MM.1S (cell line): ENCODE measurements around the gene ATP11B.

ENCODE experiments used
- DNase-seq: peaks from one replicate; pipeline ENCODE4 v3.0.0-alpha.2; 2015
- H2AFZ ChIP-seq: fragments of 300-600 bp; sonication (generic); 2 replicates; pipeline ENCODE4 v1.6.0; 2016; ENCODE audit warnings: antibody characterized with exemption, low read length
- H3F3A ChIP-seq: fragments of 300-600 bp; sonication (generic); 2 replicates; pipeline ENCODE4 v1.6.1; 2016; ENCODE audit warnings: mild to moderate bottlenecking, antibody characterized with exemption, low read length, moderate library complexity, mixed read lengths; ENCODE audit not compliant: insufficient read depth
- H3K27ac ChIP-seq: fragments of 300-600 bp; sonication (generic); 2 replicates; pipeline ENCODE4 v1.5.1; 2016; ENCODE audit warnings: mild to moderate bottlenecking, low read length
- H3K27me3 ChIP-seq: fragments of 300-600 bp; sonication (generic); replicated peaks from 2 replicates; pipeline ENCODE4 v1.6.0; 2016; ENCODE audit warnings: low read length; ENCODE audit not compliant: insufficient read depth
- H3K36me3 ChIP-seq: fragments of 300-600 bp; sonication (generic); replicated peaks from 2 replicates; pipeline ENCODE4 v1.6.1; 2016; ENCODE audit warnings: mild to moderate bottlenecking, low read length, mixed read lengths; ENCODE audit not compliant: insufficient read depth
- H3K4me1 ChIP-seq: fragments of 300-600 bp; sonication (generic); 2 replicates; pipeline ENCODE4 v1.6.1; 2016; ENCODE audit warnings: low read length, mixed read lengths
- H3K4me2 ChIP-seq: fragments of 300-600 bp; sonication (generic); 2 replicates; pipeline ENCODE4 v1.6.0; 2016; ENCODE audit warnings: low read depth, low read length
- H3K4me3 ChIP-seq: fragments of 300-600 bp; sonication (generic); 2 replicates; pipeline ENCODE4 v1.5.1; 2016; ENCODE audit warnings: low read length, mixed read lengths
- H3K79me2 ChIP-seq: fragments of 300-600 bp; sonication (generic); 2 replicates; pipeline ENCODE4 v1.6.1; 2016; ENCODE audit warnings: mixed run types, low read length, mixed read lengths
- H3K9ac ChIP-seq: fragments of 300-600 bp; sonication (generic); 2 replicates; pipeline ENCODE4 v1.6.1; 2016; ENCODE audit warnings: low read length, mixed read lengths
- H3K9me2 ChIP-seq: fragments of 300-600 bp; sonication (generic); replicated peaks from 2 replicates; pipeline ENCODE4 v1.6.1; 2016; ENCODE audit warnings: mild to moderate bottlenecking, low read length, mixed read lengths; ENCODE audit not compliant: insufficient read depth
- H3K9me3 ChIP-seq: fragments of 300-600 bp; sonication (generic); replicated peaks from 2 replicates; pipeline ENCODE4 v1.6.1; 2016; ENCODE audit warnings: mild to moderate bottlenecking, low read length, mixed read lengths; ENCODE audit not compliant: insufficient read depth
- H4K20me1 ChIP-seq: fragments of 300-600 bp; sonication (generic); 2 replicates; pipeline ENCODE4 v1.6.1; 2016; ENCODE audit warnings: mild to moderate bottlenecking, low read length, moderate library complexity, mixed read lengths; ENCODE audit not compliant: insufficient read depth
- EZH2 ChIP-seq: fragments of 300-600 bp; sonication (generic); optimal IDR thresholded peaks from 2 replicates; pipeline ENCODE3; 2017; ENCODE audit warnings: low read depth, mild to moderate bottlenecking, antibody characterized with exemption, low read length, mixed read lengths
- EZH2phosphoT487 ChIP-seq: fragments of 300-600 bp; sonication (generic); IDR thresholded peaks from 2 replicates; pipeline ENCODE4 v1.6.1; 2018; ENCODE audit warnings: antibody characterized with exemption, low read length
- TF ChIP-seq, protein P1 (sequence below): fragments of 300-600 bp; sonication (generic); IDR thresholded peaks from 2 replicates; pipeline ENCODE4 v1.5.1; 2016; ENCODE audit warnings: antibody characterized with exemption, low read length, mixed read lengths

The ATP11B gene

DNA sequence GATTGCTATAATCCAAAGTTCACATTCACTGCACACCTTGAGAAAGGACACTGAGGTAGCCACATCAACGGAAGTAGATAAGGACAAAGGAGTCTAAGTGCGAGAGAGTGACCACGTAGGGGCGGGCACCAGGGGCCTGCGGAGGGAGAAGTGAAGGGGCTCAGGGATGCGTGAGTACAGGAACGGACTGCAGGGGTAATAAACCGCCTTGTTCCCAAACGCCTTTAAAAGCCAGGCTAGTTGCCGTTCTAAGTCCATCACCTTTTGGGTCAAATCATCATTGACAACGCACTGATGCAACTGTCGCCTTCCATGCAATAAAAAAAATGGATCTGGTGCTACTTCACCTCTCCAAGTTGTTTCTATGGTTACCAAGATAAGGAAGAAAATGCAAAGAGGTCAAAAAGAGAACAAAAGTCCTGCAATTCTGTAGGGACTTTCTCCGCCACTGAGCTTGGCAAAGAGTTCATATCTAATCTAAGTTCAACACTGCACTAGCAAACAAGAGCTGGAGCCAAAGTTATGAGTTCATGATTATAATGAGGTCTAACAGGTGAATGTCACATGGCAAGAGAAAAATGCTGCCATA, 32.6 kb upstream of the ATP11B start:
- no peaks in the 10 kb centered on the region for H3K79me2 ChIP-seq
- TF ChIP-seq, protein P1, sequence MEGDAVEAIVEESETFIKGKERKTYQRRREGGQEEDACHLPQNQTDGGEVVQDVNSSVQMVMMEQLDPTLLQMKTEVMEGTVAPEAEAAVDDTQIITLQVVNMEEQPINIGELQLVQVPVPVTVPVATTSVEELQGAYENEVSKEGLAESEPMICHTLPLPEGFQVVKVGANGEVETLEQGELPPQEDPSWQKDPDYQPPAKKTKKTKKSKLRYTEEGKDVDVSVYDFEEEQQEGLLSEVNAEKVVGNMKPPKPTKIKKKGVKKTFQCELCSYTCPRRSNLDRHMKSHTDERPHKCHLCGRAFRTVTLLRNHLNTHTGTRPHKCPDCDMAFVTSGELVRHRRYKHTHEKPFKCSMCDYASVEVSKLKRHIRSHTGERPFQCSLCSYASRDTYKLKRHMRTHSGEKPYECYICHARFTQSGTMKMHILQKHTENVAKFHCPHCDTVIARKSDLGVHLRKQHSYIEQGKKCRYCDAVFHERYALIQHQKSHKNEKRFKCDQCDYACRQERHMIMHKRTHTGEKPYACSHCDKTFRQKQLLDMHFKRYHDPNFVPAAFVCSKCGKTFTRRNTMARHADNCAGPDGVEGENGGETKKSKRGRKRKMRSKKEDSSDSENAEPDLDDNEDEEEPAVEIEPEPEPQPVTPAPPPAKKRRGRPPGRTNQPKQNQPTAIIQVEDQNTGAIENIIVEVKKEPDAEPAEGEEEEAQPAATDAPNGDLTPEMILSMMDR: no peak
- no peak for TF ChIP-seq EZH2phosphoT487
- TF ChIP-seq EZH2: no peak
- no peaks in the 10 kb centered on the region for H3K27me3 ChIP-seq
- no peaks in the 10 kb centered on the region for H3F3A ChIP-seq
- no peak overlapping the region for H3K4me2 ChIP-seq
- no peaks in the 10 kb centered on the region for H3K36me3 ChIP-seq
- H3K9me2 ChIP-seq: no peaks in the 10 kb centered on the region
- no peak overlapping the region for H2AFZ ChIP-seq
- H3K9ac ChIP-seq: no peak overlapping the region
- DNase-seq: no peak
- H3K4me3 ChIP-seq: no peak overlapping the region
- H3K4me1 ChIP-seq: no peaks in the 10 kb centered on the region
- H3K9me3 ChIP-seq: no peaks in the 10 kb centered on the region
- no peak overlapping the region for H3K27ac ChIP-seq
- no peaks in the 10 kb centered on the region for H4K20me1 ChIP-seq

DNA sequence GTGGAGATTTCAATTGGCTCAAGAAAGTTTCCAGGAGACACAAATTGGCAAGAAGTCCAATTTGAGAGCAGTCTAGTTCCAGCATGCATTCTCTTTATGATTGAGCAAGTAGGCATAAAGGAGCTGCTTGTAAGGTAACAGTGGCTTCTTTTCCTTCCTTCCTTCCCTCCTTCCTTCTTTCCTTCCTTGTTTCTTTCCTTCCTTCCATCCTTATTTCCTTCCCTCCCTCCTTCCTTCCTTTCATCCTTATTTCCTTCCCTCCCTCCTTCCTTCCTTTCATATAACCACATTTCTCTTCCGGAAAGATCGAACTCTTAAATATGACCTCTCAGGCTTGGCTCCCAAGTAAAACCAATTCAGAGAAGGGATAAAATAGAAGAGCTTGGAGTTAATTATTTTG, 29.4 kb upstream of the ATP11B start:
- H3K27ac ChIP-seq: no peak overlapping the region
- H3K4me3 ChIP-seq: no peak overlapping the region
- no peaks in the 10 kb centered on the region for H3K9me2 ChIP-seq
- H3K36me3 ChIP-seq: no peaks in the 10 kb centered on the region
- no peak overlapping the region for H3K4me2 ChIP-seq
- no peaks in the 10 kb centered on the region for H3F3A ChIP-seq
- TF ChIP-seq, protein P1: no peak
- no peak for TF ChIP-seq EZH2
- TF ChIP-seq EZH2phosphoT487: no peak
- no peak overlapping the region for H3K9ac ChIP-seq
- no peaks in the 10 kb centered on the region for H3K4me1 ChIP-seq
- no peak for DNase-seq
- H3K79me2 ChIP-seq: no peaks in the 10 kb centered on the region
- H2AFZ ChIP-seq: no peak overlapping the region
- no peaks in the 10 kb centered on the region for H3K9me3 ChIP-seq
- H3K27me3 ChIP-seq: no peaks in the 10 kb centered on the region
- H4K20me1 ChIP-seq: no peaks in the 10 kb centered on the region

DNA sequence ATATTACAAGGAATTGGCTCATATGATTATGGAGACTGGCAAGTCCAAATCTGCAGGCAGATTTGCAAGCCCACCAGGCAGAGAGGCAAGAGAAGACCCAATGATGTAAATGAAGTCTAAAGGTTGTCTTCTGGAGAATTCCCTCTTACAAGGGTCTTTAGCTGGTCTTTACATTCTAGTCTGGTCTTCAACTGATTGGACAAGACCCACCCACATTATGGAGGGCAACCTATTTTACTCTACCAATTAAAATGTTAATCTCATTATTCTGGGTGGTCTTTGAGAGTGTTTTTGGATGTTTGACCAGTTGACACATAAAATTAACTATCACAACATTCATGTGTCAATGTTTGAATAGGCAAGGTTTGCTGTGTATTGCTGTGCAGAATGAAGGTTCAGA, 28.0 kb upstream of the ATP11B start:
- H3K4me3 ChIP-seq: no peak overlapping the region
- H3K79me2 ChIP-seq: no peaks in the 10 kb centered on the region
- no peaks in the 10 kb centered on the region for H3F3A ChIP-seq
- no peak for TF ChIP-seq EZH2phosphoT487
- TF ChIP-seq EZH2: no peak
- TF ChIP-seq, protein P1: no peak
- H3K4me2 ChIP-seq: no peak overlapping the region
- no peak overlapping the region for H3K9ac ChIP-seq
- H3K27ac ChIP-seq: no peak overlapping the region
- DNase-seq: no peak
- H2AFZ ChIP-seq: no peak overlapping the region
- no peaks in the 10 kb centered on the region for H3K9me3 ChIP-seq
- no peaks in the 10 kb centered on the region for H3K9me2 ChIP-seq
- no peaks in the 10 kb centered on the region for H3K27me3 ChIP-seq
- no peaks in the 10 kb centered on the region for H3K4me1 ChIP-seq
- H4K20me1 ChIP-seq: no peaks in the 10 kb centered on the region
- H3K36me3 ChIP-seq: no peaks in the 10 kb centered on the region
